Coronary artery (tissue), 2 donors: Measurements from ENCODE around the gene DNAJC5.
"Not testable (repeated sequence)": the region's sequence is repeated elsewhere in the genome, so short reads cannot be mapped to it uniquely, and the experiment has no call there.

Experiments
- DNase-seq: peaks from one replicate; pipeline ENCODE4 v3.0.0-alpha.2; 2017; ENCODE audit warnings: low spot score
- H3K27ac ChIP-seq, 2 donors: fragments of 200-600 bp; sonication (generic); one replicate each; pipeline ENCODE4 v1.5.1; 2016 to 2019
- H3K4me3 ChIP-seq: fragments of 200-600 bp; sonication (generic); 2 replicates; pipeline ENCODE4 v1.5.1; 2016; ENCODE audit warnings: mild to moderate bottlenecking, moderate library complexity
- TF ChIP-seq, protein P1 (sequence below): fragments of 200-600 bp; sonication (generic); IDR thresholded peaks from one replicate; pipeline ENCODE4 v1.5.1; 2019; ENCODE audit warnings: antibody characterized with exemption

The DNAJC5 gene

DNA sequence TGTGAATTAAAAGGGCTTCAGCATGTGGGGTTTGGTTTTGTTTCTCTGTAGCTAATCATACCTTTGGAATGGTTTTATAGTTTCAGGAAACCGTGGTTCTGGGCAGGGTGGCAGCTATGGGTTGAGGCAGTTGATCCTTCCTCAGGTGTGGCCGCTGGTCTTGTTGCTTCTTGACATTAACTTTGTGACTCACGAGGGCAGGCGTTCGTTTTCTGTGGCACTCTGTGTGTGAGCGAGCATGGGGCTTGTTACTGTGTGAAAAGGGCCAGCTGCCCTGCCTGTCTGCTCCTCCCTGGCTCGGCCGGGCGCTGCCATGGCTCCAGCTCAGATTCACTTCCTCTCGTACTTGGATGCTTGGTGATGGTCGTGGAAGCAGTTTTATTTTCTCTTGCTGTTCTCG, 16.2 kb downstream of the DNAJC5 start:
- no peak for DNase-seq
- TF ChIP-seq, protein P1, sequence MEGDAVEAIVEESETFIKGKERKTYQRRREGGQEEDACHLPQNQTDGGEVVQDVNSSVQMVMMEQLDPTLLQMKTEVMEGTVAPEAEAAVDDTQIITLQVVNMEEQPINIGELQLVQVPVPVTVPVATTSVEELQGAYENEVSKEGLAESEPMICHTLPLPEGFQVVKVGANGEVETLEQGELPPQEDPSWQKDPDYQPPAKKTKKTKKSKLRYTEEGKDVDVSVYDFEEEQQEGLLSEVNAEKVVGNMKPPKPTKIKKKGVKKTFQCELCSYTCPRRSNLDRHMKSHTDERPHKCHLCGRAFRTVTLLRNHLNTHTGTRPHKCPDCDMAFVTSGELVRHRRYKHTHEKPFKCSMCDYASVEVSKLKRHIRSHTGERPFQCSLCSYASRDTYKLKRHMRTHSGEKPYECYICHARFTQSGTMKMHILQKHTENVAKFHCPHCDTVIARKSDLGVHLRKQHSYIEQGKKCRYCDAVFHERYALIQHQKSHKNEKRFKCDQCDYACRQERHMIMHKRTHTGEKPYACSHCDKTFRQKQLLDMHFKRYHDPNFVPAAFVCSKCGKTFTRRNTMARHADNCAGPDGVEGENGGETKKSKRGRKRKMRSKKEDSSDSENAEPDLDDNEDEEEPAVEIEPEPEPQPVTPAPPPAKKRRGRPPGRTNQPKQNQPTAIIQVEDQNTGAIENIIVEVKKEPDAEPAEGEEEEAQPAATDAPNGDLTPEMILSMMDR: no peak
- no peak overlapping the region for H3K27ac ChIP-seq
- no peak overlapping the region for H3K4me3 ChIP-seq

DNA sequence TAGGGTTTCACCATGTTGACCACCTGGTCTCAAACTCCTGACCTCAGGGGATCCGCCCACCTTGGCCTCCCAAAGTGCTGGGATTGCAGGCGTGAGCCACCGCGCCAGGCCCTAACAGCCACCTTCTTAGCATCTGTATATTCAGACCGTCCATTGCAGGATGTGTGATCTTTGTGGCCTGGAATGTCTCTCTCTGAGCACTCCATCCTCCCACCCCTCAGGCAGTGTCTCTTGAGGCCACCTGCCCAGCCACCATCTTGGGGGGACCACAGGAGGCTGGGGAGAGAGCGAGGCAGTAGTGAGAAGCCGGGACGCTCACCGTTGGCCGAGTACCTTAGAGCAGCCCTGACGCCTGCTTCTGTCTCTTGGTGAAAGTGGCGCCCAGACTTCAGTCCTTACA, 18.8 kb downstream of the DNAJC5 start:
- DNase-seq: no peak
- Histone ChIP-seq H3K27ac (no peak overlapping the region), H3K4me3 (no peak overlapping the region)
- TF ChIP-seq, protein P1: no peak

- DNase-seq: no peak
These were observed 20.5 kb downstream of the DNAJC5 start for GRCh38 chr20:63915471-63915870.

GRCh38 chr20:63916371-63916939, 21.5 kb downstream of the DNAJC5 start:
- not testable (repeated sequence) for H3K4me3 ChIP-seq, H3K27ac ChIP-seq, DNase-seq

More at GRCh38 chr20:63915471-63915870, 20.5 kb downstream of the DNAJC5 start:
- H3K27ac ChIP-seq: no peak overlapping the region
- TF ChIP-seq, protein P1: no peak
- H3K4me3 ChIP-seq: no peak overlapping the region

DNA sequence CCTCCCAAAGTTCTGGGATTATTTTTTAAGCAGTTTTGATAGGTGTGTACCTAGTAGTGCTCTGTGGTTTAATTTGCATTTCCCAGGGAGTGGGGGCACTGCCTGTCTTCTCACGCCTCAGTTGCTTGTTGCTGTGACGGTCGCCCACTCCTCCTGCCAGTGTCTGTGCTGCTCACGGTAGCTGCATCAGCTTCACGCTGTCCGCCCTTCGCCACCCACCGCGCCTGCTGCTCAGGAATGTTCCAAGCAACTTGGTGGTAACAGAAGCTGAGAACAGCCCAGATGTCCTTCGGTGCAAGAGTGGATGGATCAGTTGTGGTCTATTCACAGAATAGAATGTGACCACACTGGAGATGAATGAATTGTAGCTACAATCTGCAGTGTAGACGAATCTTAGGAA, 22.9 kb downstream of the DNAJC5 start:
- TF ChIP-seq, protein P1: no peak
- no peak overlapping the region for H3K27ac ChIP-seq

GRCh38 chr20:63919130-63919529, 24.2 kb downstream of the DNAJC5 start:
- Histone ChIP-seq H3K4me3 (no peak overlapping the region), H3K27ac (no peak overlapping the region)
- no peak for DNase-seq
- TF ChIP-seq, protein P1: no peak

More for the DNA sequence above, 22.9 kb downstream of the DNAJC5 start:
- DNase-seq: no peak
- H3K4me3 ChIP-seq: no peak overlapping the region

- DNase-seq: no peak
- TF ChIP-seq, protein P1: no peak
- Histone ChIP-seq H3K27ac (no peak overlapping the region), H3K4me3 (no peak overlapping the region)
These were observed 25.3 kb downstream of the DNAJC5 start for GRCh38 chr20:63920226-63920625.
